DOHH2 (cell line): Measurements from ENCODE around the gene MMEL1.

Experiments
- EZH2phosphoT487 ChIP-seq: fragments of 200-600 bp; sonication (generic); IDR thresholded peaks from 2 replicates; pipeline ENCODE4 v1.6.1; 2017; ENCODE audit warnings: borderline replicate concordance, mild to moderate bottlenecking, antibody characterized with exemption, low read length, moderate library complexity, mixed read lengths
- TF ChIP-seq, protein P1 (sequence below): fragments of 200-600 bp; sonication (generic); IDR thresholded peaks from one replicate; pipeline ENCODE4 v1.5.1; 2014; ENCODE audit warnings: antibody characterized with exemption, mild to moderate bottlenecking, low read depth, low read length; ENCODE audit not compliant: poor library complexity, severe bottlenecking

DNA sequence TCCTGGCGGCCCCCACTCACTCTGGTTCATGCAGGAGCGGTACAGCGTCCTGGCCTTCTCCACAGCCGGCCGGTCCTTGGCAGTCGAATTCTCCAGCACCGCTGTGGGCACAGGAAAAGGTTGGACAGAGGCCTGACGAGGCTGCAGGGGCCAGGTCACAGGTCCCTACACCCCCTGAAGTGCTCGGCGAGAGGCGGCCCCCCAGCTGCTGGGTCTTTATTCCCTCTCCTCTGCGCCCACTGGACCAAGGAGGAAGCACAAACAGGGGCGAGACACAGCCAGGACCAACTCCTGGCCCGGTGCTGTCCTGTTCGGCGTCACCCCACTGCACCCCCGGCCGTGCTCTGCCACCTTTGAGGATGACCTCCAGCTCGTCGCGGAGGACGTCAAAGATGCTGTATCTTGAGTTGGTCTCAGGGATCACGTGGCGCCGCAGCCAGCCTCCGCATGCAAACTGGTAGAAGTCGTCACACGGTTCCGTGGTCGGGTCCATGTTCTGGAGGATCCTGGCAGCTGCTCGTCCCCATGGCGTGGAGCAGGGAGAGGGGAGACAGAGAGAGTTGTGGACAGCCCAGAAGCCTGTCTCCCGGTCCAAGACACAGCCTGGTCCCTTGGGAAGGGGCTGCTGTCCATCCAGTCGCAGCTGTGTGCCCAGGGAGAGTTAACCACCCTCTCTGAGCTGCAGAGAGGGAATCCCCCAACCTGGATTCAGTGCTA lies 23.3 kb downstream of the MMEL1 start:
- TF ChIP-seq, protein P1, sequence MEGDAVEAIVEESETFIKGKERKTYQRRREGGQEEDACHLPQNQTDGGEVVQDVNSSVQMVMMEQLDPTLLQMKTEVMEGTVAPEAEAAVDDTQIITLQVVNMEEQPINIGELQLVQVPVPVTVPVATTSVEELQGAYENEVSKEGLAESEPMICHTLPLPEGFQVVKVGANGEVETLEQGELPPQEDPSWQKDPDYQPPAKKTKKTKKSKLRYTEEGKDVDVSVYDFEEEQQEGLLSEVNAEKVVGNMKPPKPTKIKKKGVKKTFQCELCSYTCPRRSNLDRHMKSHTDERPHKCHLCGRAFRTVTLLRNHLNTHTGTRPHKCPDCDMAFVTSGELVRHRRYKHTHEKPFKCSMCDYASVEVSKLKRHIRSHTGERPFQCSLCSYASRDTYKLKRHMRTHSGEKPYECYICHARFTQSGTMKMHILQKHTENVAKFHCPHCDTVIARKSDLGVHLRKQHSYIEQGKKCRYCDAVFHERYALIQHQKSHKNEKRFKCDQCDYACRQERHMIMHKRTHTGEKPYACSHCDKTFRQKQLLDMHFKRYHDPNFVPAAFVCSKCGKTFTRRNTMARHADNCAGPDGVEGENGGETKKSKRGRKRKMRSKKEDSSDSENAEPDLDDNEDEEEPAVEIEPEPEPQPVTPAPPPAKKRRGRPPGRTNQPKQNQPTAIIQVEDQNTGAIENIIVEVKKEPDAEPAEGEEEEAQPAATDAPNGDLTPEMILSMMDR = no peak
- no peak for TF ChIP-seq EZH2phosphoT487
